Neural crest cell (in vitro differentiated cells): ENCODE data around the gene LSM7. TPM values are rescaled to one million over a fixed set of nuclear protein-coding genes. Genes with fewer than 3 reads are reported as not detected.

Source experiments
- DNase-seq: peaks from one replicate; pipeline ENCODE4 v3.0.0; 2021; ENCODE audit warnings: low read depth, mixed read lengths, low spot score
- H3K27ac Mint-ChIP-seq: one replicate; pipeline ENCODE4 v1.8.0; 2021; ENCODE audit warnings: mild to moderate bottlenecking, mixed read lengths; ENCODE audit not compliant: unreplicated experiment
- H3K27me3 Mint-ChIP-seq: 2 replicates; pipeline ENCODE4 v1.8.0; 2021; ENCODE audit warnings: low read depth, mild to moderate bottlenecking, mixed read lengths
- H3K36me3 Mint-ChIP-seq: 2 replicates; pipeline ENCODE4 v1.8.0; 2021; ENCODE audit warnings: low read depth, mild to moderate bottlenecking, mixed read lengths
- H3K4me1 Mint-ChIP-seq: 2 replicates; pipeline ENCODE4 v1.8.0; 2021; ENCODE audit warnings: mixed read lengths
- H3K4me3 Mint-ChIP-seq: one replicate; pipeline ENCODE4 v1.8.0; 2021; ENCODE audit warnings: mild to moderate bottlenecking, mixed read lengths
- H3K9me3 Mint-ChIP-seq: 2 replicates; pipeline ENCODE4 v1.8.0; 2021; ENCODE audit warnings: mixed read lengths
- CTCF ChIP-seq: fragments of 200-600 bp; sonication (generic); conservative IDR thresholded peaks from 2 replicates; pipeline ENCODE4 v1.5.0; 2021; ENCODE audit warnings: antibody characterized with exemption, mild to moderate bottlenecking
- total RNA-seq: library from RNA; stranded (reverse); gene quantifications from 2 replicates; pipeline ENCODE4 v1.2.1, GENCODE V29; 2021

Gene LSM7
- total RNA-seq, 1 donor from 2014 or later = 198 TPM

- Mint-ChIP-seq H3K4me1 (peaks cover 26% of the 10 kb centered on the region), H3K4me3 (peak overlapping the region; percentile 66), H3K36me3 (peaks cover 9% of the 10 kb centered on the region), H3K27ac (peak overlapping the region; percentile 50), H3K9me3 (peaks cover 5% of the 10 kb centered on the region), H3K27me3 (no peaks in the 10 kb centered on the region)
- DNase-seq = peak; percentile 69
- peak; percentile 58 for TF ChIP-seq CTCF
Observed at GRCh38 chr19:2337329-2337707, 8.9 kb upstream of the LSM7 start.

- Mint-ChIP-seq H3K9me3 (peaks cover 5% of the 10 kb centered on the region), H3K27ac (peak overlapping the region; percentile 53), H3K4me3 (peak overlapping the region; percentile 66), H3K27me3 (no peaks in the 10 kb centered on the region), H3K4me1 (peaks cover 26% of the 10 kb centered on the region), H3K36me3 (peaks cover 9% of the 10 kb centered on the region)
- DNase-seq = no peak
- no peak for TF ChIP-seq CTCF
Observed at GRCh38 chr19:2336528-2337328, 8.3 kb upstream of the LSM7 start.

- TF ChIP-seq CTCF = no peak
- peak overlapping the region; percentile 24 for H3K4me3 Mint-ChIP-seq
- H3K36me3 Mint-ChIP-seq = peaks cover 9% of the 10 kb centered on the region
- H3K27me3 Mint-ChIP-seq = no peaks in the 10 kb centered on the region
- H3K27ac Mint-ChIP-seq = peak overlapping the region; percentile 28
- peaks cover 34% of the 10 kb centered on the region for H3K4me1 Mint-ChIP-seq
- peaks cover 5% of the 10 kb centered on the region for H3K9me3 Mint-ChIP-seq
- no peak for DNase-seq
Observed at GRCh38 chr19:2335848-2336247, 7.5 kb upstream of the LSM7 start.

- peak overlapping the region; percentile 28 for H3K27ac Mint-ChIP-seq
- peak overlapping the region; percentile 24 for H3K4me3 Mint-ChIP-seq
- DNase-seq = no peak
Observed at GRCh38 chr19:2334986-2335846, 6.8 kb upstream of the LSM7 start.

More at GRCh38 chr19:2334986-2335846, 6.8 kb upstream of the LSM7 start:
- H3K27me3 Mint-ChIP-seq = no peaks in the 10 kb centered on the region
- H3K36me3 Mint-ChIP-seq = peaks cover 9% of the 10 kb centered on the region
- peaks cover 41% of the 10 kb centered on the region for H3K4me1 Mint-ChIP-seq
- no peak for TF ChIP-seq CTCF
- H3K9me3 Mint-ChIP-seq = peaks cover 5% of the 10 kb centered on the region
